HG03097 (cell line): Measurements from ENCODE around the gene PRG2.

Experiments
- ATAC-seq: cut with Tn5 transposase; IDR thresholded peaks from one replicate; pipeline ENCODE4 v1.9.1; 2021; ENCODE audit not compliant: unreplicated experiment, low FRiP score

The PRG2 gene

GRCh38 chr11:57390535-57390934 lies at the start of gene PRG2:
Gene PRG2 (minus strand): TSS chr11:57390650. CDS start chr11:57389944, 706 bp downstream.
- ATAC-seq, result no peak

DNA sequence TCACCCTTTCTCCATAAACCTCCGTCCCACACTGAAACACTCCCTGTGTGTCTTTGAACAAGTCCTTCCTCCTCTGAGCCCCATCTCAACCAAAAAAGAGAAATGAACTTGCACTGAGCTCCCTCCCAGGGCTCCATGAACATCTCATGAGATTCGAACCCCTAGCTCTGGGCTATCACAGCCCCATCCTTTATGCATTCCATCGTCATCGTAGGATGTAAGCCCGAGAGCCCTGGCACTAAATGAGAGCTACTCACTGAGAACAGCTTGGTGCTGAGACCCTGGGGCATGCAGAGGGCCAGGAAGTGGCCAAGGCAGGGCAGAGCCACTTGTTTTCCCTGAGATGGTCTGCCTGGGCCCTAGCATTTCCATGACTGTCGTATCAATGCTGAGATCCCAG lies 49.3 kb upstream of the PRG2 start:
- no peak for ATAC-seq

GRCh38 chr11:57438345-57439285 lies 48.2 kb upstream of the PRG2 start:
- no peak for ATAC-seq

DNA sequence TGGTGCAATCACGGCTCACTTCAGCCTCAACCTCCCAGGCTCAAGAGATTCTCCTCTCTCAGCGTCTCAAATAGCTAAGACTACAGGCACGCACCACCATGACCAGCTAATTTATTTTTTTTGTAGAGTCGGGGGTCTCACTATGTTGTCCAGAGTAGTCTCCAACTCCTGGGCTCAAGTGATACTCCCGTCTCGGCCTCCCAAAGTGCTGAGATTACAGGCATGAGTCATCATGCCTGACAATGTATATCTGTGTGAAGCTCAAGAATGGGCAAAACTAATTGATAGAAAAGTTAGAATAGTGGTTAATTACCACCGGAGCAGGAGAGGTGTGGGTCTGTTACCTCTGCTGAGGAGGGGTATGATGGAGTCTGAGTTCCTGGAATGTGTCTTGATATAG lies 45.6 kb upstream of the PRG2 start:
- no peak for ATAC-seq

DNA sequence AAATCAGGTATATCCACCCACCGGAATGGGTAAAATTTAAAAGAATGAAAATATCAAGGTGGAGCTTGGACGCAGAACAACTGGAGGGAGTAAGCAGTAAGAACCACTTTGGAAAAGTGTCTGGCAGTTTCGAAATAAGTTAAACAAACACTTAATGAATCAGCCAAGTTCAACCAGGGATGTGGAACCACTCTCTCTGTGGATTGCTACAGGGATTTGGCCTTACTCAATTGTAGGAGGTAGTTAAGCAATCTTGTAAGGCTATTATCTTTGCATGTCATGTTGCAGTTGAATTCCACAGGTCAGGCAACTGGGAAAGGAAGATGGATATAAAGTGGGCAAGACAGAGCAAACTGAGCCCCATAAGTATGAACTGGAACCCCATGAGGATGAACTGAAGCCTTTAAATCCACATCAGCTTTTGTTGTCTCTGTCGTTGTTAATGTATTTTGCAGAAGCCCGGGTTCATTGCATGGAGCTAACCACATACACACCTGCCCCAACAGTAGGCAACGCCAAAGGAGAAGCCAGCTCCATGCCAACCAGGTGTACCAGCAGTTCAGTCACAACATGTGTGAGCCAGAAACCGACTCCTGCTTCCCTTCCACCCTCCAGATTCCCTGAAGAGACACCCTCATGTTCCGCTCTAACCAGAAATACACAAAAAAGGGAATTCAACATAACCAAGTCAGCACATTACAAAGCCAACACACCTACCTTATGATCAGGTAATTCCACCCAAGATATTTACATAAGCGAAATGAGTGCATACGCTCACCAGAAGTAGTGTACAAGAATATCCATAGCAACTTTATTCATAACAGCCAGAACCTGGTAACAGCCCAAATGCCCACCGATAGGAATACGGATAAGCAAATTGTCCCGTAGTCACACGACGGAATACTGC lies 44.4 kb upstream of the PRG2 start:
- no peak for ATAC-seq

GRCh38 chr11:57432714-57433163 lies 42.3 kb upstream of the PRG2 start:
- ATAC-seq, result no peak

GRCh38 chr11:57432149-57432561 lies 41.7 kb upstream of the PRG2 start:
- no peak for ATAC-seq

- no peak for ATAC-seq
Observed at GRCh38 chr11:57430952-57431351, 40.5 kb upstream of the PRG2 start.

GRCh38 chr11:57429946-57430345 lies 39.5 kb upstream of the PRG2 start:
- ATAC-seq, result no peak

DNA sequence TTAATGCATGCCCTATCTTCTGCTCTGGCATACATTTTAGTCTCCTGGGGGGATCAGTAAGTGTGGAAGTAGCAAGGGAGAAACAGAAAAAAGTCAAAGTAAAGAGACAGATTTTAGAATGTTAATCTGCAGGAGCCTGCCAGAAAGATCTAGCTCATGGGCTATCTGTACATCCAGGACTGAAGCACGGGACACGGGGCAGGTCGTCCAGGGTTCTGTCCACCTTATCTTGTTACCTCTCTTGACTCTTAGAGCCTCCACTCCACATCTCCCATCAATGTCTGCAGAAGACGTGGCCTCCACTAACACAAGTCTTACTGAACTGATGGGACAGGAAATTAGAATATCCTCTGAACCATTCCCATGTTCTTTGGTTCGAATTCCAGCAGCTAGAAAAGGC lies 38.2 kb upstream of the PRG2 start:
- no peak for ATAC-seq

DNA sequence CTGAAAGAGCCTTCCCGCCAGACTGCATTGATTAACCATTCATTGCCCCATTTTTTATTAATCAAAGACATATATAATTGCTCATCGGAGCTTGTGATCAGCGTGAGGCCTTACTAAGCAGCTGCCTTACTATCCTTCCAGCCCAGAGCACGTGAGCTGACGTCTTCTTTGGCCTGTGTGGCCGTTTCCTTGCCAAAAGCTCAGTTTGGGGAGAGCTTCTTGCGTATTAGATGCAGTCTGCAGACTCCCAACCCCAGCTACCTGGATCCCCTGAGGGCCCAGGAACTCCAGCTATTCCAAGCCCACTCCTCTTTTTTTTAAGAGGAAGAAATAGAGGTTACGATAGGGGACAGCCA lies 37.3 kb upstream of the PRG2 start:
- no peak for ATAC-seq

- ATAC-seq, result peak; percentile 42
Observed at GRCh38 chr11:57426929-57427726, 36.7 kb upstream of the PRG2 start, which contains the start of gene SLC43A3. Gene SLC43A3 (minus strand): TSS chr11:57427121. CDS start chr11:57426172, 949 bp downstream.

GRCh38 chr11:57426439-57426928 lies 36.0 kb upstream of the PRG2 start:
- no peak for ATAC-seq

- no peak for ATAC-seq
Observed at GRCh38 chr11:57425565-57426438, 35.4 kb upstream of the PRG2 start.

DNA sequence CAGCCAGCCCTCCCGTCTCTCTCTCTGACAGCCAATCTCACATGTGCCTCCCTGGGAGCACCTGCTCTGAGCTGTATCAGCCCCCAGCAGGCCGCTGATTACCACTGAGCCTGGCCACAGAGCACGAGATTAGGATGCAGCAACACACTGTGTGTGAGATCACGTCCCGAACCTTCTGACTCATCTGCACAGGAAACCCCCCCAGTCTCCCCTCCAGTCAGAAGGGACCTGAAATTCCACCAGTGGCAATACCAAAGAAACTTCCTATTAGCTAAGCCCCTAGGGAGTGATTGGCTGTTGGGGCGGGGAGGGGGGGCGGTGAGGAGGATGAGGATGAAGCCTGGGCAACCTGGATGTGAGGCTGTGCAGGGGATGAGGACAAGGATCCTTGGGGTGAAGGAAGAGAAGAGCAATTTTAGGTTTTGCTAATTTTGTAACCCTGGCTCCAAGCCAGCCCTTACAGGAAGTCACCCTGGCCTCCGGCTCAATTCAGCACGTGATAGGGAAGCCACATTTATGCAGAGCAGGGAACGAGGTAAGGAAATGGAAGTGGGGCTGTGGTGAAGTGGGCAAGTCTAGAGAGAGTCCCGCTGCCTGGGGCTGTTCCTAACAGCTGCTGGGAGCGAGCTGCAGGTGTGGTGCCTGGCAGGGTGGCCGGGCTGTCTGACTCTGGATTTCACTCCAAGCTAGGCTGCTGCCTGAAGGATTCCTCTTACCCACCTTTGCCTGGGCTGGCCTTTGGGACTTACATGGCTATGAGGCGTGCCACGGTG lies 34.5 kb upstream of the PRG2 start:
- peak; percentile 89 for ATAC-seq

- ATAC-seq, result no peak
Observed at GRCh38 chr11:57424137-57424791, 33.8 kb upstream of the PRG2 start.

- ATAC-seq, result no peak
Observed at GRCh38 chr11:57422669-57423068, 32.2 kb upstream of the PRG2 start.

GRCh38 chr11:57421805-57422204 lies 31.4 kb upstream of the PRG2 start:
- no peak for ATAC-seq
